HG02763 (cell line): Measurements from ENCODE around the gene ELFN1.

ENCODE experiments used
- ATAC-seq: cut with Tn5 transposase; IDR thresholded peaks from one replicate; pipeline ENCODE4 v1.9.1; 2021; ENCODE audit warnings: mild to moderate bottlenecking, moderate library complexity; ENCODE audit not compliant: unreplicated experiment

ELFN1 gene

DNA sequence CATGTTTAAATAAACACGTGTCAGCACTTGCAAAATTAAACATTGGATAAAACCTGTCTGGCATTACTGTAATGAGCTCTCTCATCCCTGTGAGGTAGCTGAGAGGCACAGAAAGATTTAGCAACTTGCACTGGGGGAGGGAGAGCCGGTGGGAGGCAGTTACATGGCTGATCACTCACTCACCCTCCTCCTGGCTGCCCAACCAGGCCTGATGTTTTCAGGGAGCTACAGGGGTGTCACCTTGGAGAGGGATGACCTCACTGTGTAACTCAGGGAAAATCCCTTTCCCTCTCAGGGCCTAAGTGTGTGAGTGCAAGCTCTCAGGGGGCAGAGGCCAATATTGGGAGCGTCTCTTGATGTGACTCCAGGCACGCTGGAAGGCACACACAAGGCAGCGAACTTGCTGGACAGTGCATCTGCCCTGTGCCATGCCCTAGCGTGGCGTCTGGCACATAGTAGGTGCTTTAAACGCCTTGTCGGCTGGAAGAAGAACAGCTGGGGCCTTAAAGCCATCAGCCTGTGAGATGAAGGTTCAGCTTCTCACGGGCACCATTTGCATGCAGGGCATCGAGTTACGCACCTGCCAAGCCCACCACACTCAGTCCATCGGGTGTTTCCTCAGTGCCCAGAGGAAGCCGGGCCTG lies 51.1 kb downstream of the ELFN1 start:
- no peak for ATAC-seq

DNA sequence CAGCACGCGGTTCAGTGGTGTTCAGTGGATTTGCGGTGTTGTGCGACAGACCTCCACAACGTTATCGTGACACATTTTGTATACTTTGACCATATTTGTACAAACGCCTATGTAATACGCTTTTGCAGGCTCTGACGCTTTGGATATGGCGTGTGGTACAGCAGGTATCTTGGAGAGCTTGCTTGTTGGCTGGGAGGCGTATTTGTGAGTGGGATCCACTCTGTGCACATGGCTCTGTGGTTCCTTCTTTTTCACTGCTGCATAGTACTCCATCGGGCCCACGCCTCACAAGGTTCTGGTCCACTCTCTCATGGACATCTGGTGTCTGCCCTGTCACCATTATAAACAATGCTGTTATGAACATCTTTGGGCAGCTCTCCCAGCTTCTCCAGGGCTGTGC lies 53.2 kb downstream of the ELFN1 start:
- ATAC-seq, result no peak

DNA sequence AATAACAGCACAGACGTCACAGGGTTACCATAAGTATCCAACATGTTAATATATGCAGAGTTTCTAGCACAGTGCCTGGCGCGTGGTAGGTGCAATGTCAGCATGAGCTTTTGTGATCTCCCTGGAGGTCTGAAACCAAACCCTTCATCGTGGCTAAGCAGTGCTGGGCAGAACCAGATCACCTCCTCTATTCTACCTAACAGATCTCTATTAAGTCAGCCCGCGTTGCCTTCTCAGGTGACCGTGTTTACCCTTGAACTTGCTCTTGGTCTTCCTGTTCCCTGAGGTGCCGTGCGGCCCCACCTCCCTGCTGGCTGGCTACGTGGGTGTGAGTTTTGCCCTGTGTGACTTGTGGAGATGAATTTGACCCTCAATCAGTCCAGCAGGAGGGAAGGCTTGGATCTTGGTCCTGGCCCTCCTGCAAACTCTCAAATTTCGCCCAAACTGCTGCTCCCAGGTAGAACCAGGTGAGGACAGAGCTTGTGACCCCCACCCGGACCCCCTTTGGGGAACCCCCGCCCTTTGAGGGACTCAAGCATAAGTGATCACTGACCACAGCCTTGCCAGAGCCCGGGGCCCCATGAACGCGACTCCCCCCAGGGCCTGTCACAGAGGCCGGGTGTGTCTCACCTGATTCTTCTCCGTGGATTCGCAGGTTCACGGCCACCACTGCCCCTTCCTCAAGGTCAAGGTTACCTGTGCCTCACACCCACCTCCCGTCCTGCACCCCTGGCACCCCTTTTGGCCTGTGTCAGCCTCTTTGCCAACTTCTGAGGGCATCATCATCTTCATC lies 54.2 kb downstream of the ELFN1 start:
- ATAC-seq, result no peak

DNA sequence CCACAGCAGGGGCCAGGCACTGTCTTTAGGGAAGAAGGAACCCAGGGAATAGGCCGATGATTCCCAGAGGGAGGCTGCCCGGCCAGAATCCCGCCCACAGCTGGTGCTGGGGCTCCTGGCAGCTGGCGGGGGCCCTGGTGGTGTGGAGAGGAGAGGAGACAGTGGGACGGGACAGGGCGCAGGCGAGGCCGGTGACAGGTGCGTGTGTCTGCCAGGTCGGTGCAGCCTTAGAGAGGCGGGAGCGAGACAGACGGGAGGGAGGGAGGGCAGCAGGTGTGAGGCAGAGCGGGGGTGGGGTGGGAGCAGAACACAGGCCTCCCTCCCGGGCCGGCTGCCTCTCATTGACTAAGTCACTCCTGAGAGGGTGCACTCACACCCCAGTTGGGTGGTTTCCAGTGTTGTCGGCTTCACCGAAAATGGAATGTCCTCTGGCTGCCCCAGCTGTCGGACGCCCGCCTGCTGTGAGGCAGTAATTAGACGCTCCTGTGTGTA lies 55.2 kb downstream of the ELFN1 start:
- ATAC-seq, result no peak

DNA sequence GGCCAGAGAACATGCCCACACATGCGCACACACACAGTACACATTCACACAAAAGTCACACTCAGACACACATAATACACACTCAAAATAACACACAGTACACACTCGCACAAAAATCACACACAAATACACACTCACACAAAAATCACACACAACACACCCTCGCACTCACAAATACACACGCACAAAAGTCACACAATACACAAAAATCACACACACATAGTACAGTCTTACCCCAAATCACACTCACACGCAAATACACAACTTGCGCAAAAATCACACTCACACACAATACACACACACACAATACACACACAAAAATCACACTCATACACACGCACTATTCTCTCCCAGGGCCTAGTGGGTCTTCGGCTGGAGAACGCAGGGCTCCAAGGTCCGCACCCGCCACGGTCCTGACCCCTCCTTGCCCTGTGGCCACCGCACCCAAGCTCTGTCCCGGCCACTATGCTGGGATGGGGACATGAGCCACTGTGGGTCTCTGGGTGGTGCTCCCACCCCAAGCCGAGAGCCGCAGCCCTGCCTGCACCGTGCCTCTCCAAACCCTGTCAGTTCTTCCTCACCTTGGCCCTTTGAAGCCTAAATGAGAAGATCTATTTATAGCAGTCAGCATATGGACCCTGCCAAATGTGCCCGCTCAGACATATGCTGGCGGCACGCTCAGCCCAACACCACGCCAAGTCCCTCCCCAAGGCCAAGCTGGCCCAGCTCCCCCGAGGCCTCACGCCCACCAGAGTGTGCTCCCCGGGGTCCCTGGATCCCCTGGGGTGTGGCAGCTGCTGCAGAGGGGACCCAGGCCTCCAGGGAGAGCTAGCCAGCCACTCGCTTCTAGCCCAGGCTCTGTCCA lies 55.9 kb downstream of the ELFN1 start:
- ATAC-seq, result no peak

DNA sequence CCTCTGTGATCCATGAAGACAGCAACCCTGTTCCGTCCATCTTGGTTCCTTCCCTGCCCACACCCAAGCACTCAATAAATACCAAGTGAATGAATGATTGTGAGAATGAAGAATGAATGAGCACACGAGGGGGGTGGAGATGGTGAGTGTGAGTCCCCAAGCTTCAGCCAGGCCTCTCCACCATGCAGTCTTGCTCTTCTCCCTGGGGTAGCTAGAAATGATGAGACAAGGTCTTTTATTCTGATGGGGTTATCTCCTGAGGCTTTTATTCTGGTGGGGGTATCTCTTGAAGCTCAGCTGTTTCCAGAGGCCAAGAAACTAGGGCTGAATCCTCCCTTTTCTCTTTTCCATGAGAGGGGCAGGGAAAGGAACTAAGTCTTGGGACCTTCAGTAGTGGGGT lies 57.0 kb downstream of the ELFN1 start:
- ATAC-seq, result no peak

DNA sequence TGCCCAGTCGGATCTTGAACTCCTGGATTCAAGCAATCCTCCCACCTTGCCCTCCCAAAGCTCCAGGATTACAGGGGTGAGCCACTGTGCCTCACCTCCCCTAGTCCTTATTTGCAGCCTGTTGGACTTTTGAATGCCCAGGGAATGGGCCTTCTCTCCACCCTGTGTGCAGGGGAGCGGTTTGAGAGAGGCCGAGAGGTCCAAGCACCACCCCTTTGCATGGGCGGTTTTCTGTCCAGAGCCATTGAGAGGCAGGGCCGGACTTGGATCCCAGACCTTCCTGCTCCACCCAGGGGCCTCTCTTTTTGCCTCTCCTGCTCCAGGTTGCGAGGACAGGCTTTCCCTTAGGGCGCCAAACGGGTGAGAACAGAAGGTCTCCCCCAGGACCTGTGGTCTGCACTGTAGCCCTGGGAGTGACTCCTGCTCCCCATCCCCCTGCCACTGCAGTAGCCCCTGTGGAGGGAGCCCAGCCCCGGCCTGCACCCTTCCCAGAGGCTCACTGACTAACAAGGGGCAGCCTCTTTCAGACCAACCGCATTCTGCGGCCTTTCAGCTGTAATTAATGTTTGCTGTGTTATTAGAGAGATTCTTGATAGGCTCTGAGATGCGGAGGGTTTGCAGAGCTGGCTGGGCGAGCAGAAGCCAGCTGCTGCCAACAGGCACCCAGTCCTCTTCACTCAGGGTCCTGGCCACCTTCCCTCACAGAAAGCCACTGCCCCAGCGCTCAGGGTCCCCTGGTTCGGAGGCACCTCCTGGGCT lies 57.9 kb downstream of the ELFN1 start:
- ATAC-seq, result no peak

DNA sequence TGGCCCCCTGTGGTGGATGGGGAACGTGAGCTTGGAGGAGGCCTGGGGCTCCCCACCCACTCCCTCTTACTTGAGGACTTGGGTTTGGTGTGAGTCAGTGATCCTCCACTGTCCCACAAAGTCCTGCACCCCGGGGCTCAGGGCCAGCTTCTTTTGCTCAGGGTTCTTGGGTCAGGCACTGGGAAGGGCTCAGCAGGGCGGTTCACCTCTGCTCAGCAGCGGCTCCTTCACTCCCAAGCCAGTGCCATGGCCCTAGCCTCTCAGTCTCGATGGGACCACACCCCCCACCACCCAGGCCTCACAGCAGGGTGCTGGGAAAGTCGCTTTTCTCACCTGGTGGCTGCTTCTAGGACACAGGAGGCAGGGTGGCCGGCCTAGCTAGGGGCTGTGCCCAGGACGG lies 59.1 kb downstream of the ELFN1 start:
- no peak for ATAC-seq

DNA sequence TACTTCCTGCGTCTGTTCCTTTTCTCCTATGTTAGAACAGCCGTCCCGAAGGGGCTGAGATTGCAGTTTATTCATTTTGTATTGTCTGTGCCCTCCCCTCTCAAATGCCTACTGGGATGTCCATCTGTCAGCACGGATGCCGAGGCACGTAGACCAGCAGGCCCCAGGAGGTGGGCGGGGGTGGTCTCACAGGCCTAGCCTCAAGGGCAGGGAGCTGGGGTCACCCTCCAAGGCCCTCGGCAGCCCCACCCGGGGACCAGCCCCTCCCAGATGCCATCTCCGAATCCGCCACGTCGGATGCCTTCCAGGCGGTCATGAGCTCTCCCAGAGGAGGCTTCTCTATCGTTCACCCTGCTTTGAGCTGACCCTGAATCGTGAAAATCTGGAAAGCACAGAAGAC lies 59.7 kb downstream of the ELFN1 start:
- ATAC-seq, result no peak

DNA sequence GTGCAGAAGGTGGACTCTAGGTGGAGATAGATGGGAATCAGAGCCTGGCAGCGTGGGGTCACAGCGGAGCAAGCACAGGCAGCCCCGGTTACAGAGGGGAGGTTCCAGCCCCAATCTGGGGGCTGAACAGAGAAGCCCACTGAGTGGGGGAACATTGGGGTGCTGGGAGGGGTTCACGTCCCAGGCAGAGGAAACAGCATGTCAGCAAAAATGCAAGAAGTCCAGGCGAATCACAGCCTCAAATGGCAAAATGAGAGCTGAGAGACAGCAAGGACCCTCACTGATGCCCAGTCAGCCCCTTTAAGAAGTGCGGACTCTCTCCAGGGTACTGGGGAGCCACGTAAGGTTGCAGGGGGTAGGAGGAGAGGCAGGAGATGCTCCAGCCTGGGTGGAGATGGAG lies 62.0 kb downstream of the ELFN1 start:
- ATAC-seq, result no peak

DNA sequence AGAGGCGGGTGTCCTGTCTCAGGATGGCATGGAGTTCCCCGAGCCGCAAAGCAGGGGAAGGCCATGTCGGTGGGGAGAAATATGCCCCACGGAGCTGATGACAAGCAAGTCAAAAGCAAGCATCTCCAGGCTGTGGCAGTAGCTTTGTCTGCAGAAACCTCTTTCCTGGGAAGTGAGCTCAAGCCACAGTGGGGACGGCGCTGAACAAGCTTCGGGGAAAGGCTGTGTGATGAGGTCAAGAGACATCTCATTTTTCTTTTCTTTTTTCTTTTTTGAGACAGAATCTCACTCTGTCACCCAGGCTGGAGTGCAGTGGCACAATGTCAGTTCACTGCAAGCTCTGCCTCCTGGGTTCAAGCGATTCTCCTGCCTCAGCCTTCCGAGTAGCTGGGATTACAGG lies 62.6 kb downstream of the ELFN1 start:
- ATAC-seq, result no peak

DNA sequence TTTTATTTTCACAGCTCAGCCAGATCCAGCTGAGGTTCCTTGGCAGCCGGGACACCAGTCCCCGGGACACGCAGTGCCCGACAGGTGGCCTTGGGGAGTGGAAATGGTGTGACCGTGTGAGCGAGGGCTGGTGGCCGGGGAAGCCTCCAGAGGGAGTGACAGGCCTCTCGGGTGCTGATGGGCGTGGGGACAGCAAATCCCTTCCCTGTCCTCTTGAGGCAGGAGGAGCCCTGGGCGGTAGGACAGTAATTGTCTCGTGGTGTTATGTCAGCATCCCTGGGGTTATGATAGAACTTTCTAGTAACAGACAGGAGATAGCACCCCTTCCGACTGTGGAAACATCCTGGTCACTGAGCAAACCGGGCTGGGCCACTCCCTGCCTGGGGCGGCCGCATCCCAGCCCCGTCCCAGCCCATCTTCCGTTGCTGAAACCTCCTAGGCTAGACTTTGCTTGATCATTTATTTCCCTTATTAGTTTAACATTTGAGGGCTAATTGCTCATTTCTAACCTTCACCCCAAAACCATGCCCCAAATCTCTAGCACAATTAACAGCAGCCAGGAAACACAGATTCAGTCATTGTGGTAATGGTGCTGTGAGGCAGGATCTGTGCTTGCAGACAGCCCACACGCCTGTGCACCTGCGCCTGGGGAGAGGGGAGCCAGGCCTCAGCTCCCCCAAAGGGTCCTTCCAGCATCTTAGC lies 63.3 kb downstream of the ELFN1 start:
- ATAC-seq, result no peak

DNA sequence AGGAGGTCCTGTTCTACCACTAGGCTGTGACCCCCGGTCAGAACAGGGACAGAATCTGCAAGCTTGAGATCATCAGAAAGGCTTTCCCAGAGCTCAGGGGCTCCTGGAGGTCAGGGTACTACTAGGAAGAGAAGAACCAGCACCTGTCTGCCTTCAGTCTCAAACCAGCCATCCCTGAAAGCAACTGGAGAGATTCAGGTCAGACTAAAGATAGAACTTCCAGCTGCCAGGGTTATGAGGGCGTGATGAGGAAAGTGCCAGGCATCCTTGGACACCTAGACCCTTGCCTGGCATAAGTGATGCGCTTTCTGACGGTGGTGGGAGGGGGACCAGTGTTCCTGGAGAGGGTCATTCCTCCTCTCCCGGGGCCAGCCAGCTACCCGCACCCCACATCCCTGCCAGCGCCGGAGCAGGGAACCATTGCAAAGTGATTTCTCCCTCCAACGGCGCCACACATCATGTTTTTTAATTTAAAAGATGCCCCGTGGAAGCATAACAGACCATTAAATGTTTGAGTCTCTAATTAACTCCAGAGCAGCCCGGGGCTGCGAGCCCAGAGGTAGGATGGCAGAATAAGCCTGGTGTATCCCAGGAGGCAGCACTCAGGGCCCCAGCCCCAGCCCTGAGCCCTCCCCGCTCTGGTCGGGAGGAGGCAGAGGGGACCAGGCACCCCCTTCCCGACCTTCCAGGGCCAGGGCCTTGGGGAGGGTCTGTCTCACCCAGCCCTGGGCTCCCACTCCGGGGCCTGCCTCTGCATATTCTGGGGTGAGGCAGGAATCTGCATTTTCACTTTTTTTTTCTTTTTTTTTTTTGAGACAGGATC lies 64.0 kb downstream of the ELFN1 start:
- ATAC-seq, result no peak

DNA sequence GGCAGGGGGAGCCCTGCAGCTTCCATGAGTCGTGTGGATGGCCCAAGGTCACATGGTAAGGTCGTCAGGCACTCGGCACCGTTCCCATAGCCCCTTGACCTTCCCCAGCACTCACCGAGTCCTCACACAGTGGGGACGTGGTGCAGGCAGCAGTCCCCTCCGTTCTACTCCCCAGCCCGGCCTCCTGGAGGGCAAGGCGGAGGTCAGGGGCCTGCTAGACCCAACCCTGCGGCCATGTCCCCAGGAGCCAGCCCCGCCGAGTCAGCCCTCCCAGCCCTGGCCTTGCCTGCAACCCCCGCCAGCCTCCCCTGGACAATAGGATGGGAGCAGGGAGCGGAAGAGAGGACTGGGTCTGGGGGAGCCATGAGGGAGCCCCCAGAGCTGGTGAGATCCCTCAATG lies 65.2 kb downstream of the ELFN1 start:
- no peak for ATAC-seq

DNA sequence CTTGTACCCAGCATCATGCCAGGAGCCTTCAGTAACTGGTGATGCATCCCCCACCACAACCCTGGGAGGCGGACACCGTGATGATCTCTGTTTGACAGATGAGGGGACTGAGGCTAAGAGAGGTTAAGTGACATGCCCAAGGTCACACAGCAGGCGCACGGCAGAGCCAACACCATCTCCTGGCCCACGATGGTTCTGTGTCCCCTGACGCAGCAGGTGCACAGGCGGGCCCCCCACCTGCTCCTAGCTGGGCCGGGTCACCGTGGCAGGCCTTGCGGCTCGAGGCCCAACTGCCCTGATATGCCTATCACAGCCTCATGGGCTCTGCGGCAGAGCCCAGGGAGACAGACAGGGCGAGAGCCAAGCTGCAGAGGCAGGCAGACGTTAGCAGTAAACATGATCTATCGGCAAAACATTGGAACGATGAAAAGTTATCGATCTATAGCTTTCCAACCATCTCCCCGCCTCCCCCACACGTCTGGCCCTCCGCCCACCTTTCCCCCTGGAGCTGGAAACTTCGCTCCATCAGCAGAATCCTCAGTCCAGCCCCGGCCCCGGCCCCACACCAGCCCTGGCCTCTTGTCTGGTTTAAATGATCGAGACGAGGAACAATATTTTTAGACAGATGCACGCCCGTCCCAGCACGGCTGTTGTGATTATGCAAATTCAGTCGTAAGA lies 65.9 kb downstream of the ELFN1 start:
- ATAC-seq, result no peak

DNA sequence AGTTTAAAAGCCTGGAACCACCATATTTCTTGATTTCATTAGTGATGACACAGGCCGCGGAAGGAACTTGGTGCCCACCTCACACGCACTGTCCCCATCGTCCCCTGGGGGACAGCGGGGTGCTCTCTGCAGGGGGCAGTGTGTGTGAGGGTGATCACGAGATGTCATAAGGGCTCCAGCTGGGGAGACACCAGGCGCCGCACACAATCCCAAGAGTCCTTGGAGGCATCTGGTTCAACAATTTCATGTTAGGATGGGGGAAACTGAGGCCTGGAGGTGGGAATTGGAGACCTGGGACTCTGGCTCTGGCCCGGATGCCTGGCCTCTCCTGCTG lies 66.4 kb downstream of the ELFN1 start:
- ATAC-seq, result no peak

DNA sequence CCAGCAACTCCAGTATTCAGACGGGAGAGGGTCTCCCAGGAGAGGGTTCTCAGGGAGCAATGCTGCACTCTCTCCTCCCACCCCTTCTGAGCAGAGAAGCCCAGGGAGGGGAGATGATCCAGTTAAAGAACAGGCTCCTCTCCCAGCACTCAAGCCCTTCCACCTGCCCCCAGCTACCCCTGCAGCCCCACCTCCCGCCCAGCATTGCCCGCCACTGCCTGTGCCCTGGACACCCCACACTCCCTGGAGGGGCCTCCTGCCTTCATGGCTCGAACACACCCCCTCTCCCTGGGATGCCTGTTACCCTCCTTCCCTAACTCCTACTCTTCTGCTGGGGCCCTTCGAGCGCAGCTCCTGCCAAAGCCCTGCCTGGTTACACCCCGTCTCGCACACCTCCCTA lies 66.8 kb downstream of the ELFN1 start:
- ATAC-seq, result no peak

DNA sequence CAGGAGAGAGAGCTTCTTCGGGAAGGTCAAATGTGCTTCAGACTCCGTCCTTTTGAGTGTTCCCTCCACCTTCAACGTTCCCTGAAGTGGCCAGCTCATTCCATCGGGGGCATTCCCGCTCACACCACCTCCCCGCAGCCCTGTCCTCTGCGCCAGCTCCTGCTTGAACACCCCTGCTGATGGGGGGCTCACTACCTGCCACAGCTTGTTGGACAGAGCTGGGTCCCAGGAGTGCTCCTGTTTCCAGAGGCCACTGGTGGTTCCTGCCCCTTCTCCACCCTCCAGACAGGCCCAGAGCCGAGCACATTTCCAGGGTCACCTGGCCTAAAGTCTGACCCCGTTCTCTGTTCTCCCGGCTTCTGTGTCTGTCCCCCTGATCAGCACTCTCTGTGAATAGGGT lies 67.4 kb downstream of the ELFN1 start:
- ATAC-seq, result no peak

DNA sequence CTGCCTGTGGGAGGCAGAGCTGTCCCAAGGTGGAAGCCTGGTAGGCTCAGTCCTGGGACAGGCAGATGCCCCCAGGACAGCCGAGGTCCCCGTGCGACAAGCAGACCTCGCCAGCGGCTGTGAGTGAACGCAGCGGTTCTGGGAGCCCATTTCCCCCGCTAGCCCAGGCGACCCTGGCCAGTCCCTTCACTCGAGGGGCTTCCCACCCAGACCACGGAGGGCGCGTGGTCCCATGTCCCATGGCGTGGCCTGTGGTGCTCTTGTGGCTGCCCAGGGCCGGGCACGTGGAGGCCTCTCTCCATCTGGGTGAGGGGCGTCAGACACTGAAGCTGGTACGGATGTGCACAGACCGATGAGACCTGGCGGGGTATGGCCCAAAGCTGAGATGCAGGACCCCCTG lies 67.9 kb downstream of the ELFN1 start:
- no peak for ATAC-seq
